ENCODE measurements around the gene ARID1B.

Gene ARID1B

GRCh38 chr6:156794546-156795354 is 17.6 kb downstream of the ARID1B start:
- no peak for DNase-seq

- DNase-seq, result no peak
Observed at GRCh38 chr6:156795825-156796224, 18.6 kb downstream of the ARID1B start.

- DNase-seq, result no peak
Observed at GRCh38 chr6:156796627-156797026, 19.4 kb downstream of the ARID1B start.

GRCh38 chr6:156797901-156798735 is 20.9 kb downstream of the ARID1B start:
- no peak for DNase-seq

- peak; percentile 30 for DNase-seq
Observed at GRCh38 chr6:156801712-156802111, 24.5 kb downstream of the ARID1B start.

GRCh38 chr6:156803353-156803752 is 26.2 kb downstream of the ARID1B start:
- no peak for DNase-seq

GRCh38 chr6:156804402-156804801 is 27.2 kb downstream of the ARID1B start:
- no peak for DNase-seq

GRCh38 chr6:156806155-156806554 is 29.0 kb downstream of the ARID1B start:
- DNase-seq, result no peak

- no peak for DNase-seq
Observed at GRCh38 chr6:156807028-156807427, 29.9 kb downstream of the ARID1B start.

GRCh38 chr6:156807795-156808194 is 30.6 kb downstream of the ARID1B start:
- peak; percentile 15 for DNase-seq

- peak; percentile 66 for DNase-seq
Observed at GRCh38 chr6:156808287-156808686, 31.1 kb downstream of the ARID1B start.

GRCh38 chr6:156809034-156809433 is 31.9 kb downstream of the ARID1B start:
- DNase-seq, result no peak

- no peak for DNase-seq
Observed at GRCh38 chr6:156809446-156810178, 32.4 kb downstream of the ARID1B start.

- DNase-seq, result no peak
Observed at GRCh38 chr6:156814036-156814581, 36.9 kb downstream of the ARID1B start.

GRCh38 chr6:156816505-156816904 is 39.3 kb downstream of the ARID1B start:
- DNase-seq, result no peak

- DNase-seq, result no peak
Observed at GRCh38 chr6:156820089-156820798, 43.1 kb downstream of the ARID1B start.

GRCh38 chr6:156821707-156822106 is 44.5 kb downstream of the ARID1B start:
- no peak for DNase-seq

- no peak for DNase-seq
Observed at GRCh38 chr6:156822747-156823206, 45.6 kb downstream of the ARID1B start.

- DNase-seq, result no peak
Observed at GRCh38 chr6:156824142-156824541, 47.0 kb downstream of the ARID1B start.

- DNase-seq, result no peak
Observed at GRCh38 chr6:156825475-156825874, 48.3 kb downstream of the ARID1B start.

- no peak for DNase-seq
Observed at GRCh38 chr6:156826290-156826955, 49.2 kb downstream of the ARID1B start.

GRCh38 chr6:156827382-156827781 is 50.2 kb downstream of the ARID1B start:
- DNase-seq, result no peak
